GM18519 (cell line): ENCODE measurements around the gene EDEM3.

Experiments used
- ATAC-seq: cut with Tn5 transposase; IDR thresholded peaks from one replicate; pipeline ENCODE4 v1.9.1; 2021; ENCODE audit warnings: mild to moderate bottlenecking, moderate library complexity; ENCODE audit not compliant: unreplicated experiment, low FRiP score

EDEM3 gene

DNA sequence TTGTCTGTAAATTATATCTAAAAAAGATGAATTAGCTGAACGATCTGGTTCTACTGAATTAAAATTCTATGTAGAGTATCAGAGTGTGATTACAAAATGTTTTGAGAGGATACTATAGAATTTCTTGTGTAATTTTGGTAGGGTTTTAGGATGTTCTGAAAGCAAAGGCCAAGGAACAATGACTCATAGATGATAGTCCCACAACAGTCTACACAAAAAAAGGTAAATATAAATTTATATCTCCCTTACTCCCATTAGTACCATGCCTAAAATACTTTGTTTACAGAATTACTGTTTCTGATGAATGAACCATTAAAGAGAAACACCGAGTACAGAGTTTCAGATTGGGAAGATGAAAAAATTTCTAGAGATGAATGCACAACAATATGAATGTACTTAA lies 9.5 kb downstream of the EDEM3 start:
- no peak for ATAC-seq

DNA sequence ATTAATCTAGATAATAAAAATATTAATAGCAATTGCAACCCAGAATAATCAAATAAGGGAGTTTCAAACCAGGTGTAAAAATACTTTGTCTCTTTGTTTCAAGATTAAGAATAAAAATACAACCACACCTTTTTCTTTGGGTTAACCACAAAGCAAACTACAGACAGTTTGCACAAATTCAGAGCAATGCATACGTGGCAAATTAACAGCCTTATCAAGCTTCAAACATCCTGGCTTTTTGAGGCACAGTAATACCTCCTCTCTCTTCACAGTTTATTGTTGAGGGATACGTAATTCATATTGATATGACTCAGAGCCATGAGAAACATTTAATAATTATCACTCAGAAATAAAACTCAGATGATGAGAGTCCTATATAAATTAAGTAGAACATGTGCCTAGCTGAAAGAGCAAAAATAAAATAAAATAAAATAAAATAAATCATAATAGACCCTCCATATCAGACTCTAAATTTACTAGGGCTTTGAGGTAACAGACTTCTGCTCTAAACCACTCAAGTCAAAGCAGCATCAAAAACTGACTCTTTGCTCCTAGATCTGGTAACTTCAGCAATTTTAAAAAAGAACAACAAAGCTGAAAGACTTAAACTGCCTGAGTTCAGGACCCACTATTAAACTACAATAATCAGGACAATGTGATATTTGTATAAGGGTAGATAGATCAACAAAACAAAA lies 11.4 kb downstream of the EDEM3 start:
- no peak for ATAC-seq

DNA sequence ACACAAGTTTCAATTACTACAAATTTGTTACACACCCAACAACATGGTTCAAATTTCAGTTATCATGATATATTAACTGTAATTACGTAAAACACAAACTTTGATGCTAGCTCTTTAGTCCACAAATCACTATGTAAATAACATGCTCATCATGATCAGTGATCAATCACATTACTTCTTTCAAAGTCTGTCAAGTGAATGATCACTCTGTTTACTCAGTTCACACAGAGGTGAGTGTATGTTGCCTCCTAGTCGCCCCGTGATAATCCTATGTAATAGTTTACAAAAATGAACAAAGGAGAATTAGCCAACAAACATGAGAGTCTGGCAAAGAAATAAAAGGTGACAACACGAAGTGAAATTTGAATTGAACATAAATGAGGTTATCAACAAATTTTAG lies 14.3 kb downstream of the EDEM3 start:
- ATAC-seq: no peak

DNA sequence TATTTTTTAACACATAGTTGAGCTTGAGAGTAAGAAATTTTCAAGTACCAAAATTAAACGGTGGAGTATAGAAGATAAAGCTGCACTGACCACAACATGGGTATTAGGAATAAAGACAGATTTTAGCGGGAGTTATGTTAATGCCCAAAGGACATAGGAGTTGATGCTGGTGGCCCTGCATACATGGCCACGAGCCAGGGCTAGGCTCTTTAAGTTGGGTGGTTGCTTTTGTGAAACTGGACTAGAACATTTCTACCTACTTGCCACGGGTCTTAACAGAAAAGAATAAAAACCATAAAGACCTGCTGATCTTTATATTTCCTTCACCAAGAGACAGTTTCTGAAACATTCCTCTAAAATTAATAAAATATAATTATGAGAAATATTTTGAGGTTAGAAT lies 14.9 kb downstream of the EDEM3 start:
- ATAC-seq: no peak

DNA sequence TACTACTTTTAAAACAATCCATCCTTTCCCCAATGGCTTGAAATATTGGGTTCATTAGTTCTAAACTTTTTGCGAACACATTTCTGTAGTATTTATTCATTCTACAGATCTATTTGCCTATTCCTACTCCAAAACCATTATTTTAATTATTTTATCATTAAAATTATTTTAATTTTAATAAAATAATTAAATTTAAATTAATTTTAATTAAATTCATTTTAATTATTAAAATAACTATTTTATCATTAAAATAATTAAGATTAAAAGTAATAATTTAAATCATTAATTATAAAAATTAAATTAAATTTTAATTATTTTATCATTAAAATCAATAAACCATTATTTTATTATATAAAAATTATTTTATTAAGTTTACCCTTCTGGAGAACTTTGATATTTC lies 15.6 kb downstream of the EDEM3 start:
- ATAC-seq: no peak

DNA sequence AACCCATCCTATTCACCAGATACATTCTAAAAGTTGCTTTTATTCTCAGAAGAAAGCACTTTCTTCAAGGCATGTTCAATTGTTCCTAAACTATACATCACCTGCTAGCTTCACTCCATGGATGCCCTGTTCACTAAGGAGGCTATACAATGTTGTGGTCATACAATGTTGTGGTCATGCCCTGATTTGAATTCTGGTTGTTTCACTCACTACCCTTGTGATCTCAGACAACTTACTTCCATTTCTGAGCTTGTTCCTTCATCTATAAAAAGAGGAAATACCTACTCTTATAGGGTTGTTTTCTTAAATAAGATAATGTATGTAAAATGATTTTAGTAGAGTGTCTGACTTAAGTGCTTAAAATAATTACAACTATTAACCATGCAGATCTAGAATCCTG lies 19.7 kb downstream of the EDEM3 start:
- ATAC-seq: peak; percentile 67

DNA sequence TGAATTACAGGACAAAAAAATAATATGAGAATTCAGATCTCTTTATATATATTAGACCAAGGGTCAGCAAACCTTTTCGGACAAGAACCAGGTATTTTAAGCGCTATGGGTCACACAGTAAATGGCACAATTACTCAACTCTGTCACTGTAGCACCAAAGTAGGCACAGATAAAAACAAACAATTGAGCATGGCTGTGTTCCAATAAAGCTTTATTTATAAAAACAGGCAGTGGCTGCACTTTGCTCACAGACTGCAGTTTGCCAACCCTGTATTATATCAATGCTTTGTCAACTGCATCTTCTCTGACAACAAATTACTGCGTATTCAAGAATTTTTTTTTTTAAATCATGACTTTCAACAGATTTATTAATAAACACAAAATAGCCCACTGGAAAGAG lies 29.8 kb downstream of the EDEM3 start:
- no peak for ATAC-seq

DNA sequence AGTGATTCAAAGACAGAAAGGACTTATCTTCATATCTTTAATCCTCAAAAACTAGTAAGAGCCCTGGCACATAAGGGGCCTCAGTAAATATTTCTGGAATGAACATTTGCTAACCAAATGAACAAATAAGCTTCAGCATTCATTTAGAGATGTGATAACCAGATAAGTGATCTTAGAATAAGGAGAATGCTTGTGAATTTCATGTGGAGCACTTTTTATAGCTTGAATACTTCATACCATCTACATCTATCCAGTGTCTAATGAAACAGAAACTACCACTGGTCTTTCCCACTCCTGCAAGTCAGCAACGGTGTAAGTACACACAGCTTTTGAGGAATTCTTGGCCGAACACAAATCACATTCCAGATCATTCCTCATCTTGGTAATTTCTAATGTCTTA lies 38.5 kb downstream of the EDEM3 start:
- ATAC-seq: no peak

DNA sequence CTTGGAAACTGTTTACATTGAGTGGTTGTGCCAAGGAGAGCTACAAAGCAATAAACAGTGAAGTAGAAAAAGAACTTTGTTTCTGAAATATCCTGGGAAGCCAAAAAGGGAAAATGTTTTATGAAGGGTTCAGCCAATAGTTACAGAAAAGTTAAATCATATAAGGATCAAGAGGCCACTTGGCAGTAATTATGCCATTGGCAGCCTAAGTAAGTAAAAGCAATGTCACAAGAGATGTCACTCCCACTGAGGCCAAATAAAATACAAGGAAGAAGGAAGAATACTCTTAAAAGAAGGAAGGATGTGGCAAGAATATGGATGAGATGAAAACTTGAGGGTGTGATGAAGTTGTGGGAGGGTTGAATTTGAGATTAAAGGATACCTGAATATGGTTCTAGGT lies 45.2 kb downstream of the EDEM3 start:
- ATAC-seq: no peak

DNA sequence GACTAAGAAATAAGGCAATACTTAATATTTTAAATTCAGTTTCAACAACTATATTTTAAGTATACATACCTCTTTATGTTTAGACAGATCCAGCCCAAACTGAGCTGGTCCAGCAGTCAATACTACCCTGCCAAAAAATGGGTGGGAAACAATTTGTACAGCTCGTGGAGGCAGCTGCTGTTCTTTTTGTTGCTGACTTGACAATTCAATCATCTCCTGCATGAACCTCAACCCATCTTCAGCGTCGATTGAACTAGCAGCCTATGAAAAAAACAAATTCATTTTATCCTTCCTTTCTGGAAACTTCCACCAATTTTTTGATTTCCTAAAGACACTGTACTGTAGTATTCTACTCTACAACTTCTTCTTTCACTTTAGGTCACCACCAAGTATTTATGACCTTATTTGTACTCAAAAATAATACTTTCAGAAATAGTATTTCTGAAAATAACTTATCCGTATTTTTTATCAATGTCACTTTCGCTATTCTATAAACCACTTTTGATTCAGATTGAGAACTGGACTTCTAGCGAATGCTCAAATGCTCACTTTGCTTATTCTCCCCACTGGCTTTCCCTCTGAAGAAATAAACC lies 46.5 kb downstream of the EDEM3 start:
- ATAC-seq: no peak

DNA sequence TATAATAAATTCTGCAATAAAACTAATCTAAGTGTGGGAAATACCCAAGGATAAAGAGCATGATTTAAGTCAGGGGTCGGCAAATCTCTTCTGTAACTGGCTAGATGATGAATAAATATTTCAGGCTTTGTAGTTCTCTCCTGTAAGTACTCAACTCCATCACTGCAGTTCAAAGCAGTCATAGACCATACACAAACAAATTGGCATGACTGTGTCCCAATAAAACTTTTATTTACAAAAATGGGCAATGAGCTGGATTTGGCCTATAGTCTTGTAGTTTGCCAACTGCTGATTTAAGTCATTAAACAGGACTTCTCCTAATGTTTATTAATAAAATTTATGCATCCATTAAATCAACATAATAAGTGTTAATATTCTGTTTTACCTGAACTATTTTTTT lies 49.4 kb downstream of the EDEM3 start:
- ATAC-seq: no peak

DNA sequence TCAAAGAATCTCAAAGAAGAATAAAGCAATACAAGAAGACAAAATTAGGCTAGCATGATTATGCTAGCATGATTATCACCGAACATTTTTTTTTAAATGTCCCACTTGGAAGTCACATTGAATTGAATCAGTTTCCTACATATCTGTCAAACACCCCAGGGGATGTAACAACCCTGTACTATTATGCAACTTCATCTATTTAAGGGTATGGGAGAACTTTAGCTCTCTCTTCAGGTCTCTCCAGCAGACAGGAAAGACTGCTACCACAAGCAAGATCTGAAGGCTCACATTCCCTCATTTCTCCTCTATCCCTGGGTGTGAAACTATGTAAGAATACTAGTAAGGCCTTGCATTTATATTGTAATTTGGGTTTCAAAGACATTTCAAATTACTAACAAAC lies 52.8 kb downstream of the EDEM3 start:
- no peak for ATAC-seq

DNA sequence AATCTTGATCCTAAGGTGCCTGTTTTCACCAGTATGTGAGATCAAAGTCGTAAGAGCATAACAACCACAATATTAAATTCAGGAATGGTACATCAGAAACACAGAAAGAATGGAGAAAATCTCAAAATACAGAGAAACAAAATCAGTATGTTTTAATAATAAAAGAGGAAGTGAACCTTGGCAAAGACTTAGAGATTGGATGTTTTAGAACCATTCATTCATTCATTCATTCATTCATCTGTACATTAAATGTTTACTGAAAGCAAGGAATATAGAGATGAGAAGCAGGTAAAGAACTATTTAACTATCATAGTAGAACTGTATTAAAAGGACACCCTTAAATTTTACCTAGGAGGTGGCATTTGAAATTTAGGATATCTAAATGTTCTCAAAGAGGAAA lies 55.7 kb downstream of the EDEM3 start:
- no peak for ATAC-seq

DNA sequence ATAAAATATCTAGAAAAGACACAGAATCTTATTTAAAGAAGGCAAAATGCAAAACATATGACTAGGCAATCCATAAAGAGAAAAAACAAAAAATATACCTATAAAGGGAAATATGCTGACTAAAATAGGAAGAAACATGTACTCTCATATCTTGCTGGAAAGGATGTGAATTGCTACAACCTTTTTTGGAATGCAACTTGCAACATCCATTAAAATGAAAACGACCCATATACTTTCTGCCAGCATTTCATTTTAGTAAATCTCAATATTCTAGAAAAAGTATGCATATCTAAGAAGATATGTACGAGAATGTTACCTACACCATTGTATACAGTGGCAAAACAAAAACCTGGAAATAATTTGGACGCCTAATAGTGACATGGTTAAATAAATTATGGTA lies 56.6 kb downstream of the EDEM3 start:
- ATAC-seq: no peak

DNA sequence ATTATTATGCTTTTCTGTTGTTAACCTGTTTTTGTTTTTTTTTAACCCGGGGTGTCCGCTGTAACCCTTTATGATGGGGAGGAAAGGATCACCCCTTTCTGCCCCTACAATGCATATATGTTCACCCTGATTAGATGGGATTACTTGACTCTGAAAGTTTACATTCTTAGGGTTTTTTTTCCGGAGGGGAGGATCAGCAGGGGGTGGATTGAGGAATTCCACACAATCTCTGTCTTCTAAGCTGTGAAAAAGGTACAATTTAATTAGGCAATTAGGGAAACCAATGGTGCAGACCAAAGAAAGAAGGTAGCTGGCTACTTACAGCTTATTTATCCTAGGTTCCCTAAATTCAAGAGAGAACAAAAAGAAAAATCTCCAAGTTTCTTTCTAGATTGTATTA lies 58.3 kb downstream of the EDEM3 start:
- ATAC-seq: no peak

DNA sequence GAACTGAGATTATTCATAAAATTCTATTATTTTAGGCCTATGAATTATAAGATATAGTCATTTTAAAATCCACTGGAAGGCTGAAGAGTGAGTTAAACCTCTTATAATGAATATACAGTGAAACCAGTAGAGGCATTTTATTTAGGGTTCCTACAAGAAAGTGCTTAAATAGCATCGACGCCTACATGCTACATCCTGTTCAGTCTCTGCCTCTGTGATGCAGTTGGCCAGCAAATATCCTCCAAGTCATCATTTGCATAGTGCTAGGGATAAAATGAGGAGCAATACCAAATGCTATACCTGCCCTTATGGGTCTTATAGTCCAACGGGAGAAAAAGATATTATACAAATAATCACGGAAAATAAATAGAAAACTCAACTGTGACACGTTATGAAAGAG lies 59.6 kb downstream of the EDEM3 start:
- ATAC-seq: peak; percentile 59

DNA sequence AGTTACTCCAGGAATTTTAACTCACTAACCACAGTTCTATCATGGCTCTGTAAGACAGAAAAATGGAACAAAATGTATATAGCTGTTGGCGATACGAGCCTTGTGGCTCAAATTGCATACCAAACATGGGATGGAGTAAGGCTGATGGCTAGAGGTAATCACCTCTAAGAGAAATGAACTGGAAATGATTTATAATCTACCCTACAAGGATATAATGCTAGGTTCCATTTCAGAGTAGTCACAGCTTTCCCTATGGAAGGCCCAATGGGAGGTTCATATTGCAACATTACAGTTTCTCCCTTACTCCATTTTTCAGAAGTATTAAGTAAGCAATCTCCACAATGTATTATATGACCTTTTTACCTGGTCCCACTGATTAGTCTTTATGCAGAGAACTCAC lies 61.6 kb downstream of the EDEM3 start:
- ATAC-seq: no peak

DNA sequence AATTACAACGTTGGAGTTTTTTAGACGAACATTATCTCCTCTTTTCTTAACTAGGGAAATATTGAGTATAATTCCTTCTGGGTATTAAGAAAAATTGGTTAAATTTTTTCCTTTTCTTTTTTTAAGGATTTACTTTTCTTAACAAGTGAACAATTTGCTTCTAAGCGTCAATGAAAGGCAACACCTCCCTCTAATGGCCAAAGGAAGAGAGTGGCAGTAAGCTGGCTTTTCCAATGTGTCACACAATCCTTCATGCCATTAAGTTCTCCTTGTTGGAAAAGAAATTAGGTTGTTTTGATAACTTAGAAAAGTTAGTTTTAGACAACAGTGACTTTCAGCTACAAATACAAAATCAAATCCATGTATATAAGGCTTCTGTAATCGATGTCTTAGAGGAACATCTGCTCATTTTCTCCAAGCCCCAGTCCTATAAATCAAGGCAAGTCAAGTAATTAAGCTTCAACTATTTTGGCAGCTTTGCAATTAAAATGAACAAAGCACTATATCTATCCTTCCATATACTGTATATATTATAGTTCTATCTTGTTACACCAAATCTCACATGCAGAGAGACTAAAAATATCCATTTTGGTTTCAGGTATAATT lies 62.8 kb downstream of the EDEM3 start:
- no peak for ATAC-seq

DNA sequence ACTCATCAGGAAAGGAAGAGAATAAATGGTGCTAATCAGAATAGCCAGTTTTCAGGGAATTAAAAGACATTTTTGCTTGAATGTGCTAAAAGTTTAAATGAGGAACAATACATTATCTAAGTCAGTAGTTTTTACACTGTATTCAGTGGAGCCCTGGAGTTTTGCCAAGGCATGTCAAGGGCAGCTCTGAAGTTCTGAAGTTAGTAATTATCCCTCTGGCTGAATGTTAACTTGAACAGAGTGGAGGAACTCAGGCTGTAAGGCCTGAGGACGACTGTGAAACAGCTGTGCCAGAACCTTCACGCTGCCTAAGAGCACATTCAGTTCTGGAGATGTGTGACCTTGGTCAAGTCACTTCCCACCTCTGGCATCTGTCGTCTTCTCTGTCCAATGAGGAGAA lies 68.1 kb downstream of the EDEM3 start:
- no peak for ATAC-seq

DNA sequence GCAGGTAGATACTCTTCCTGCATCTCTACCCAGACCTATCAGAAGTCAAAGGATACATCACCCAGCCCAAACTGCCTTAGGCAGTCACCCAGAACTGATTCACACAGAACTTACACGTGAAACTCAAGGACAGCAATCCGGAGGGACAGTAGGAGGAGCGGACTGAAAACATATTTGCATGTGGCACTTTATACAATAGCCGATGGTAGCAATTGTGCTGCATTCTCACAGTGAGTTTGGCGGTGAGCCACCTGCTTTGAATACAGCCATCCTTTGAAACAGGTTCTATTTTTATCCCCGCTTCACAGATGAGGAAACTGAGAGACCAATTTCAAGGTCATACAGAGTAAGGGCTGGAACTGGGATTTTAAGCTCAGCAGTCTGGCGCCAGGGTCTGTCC lies 69.5 kb downstream of the EDEM3 start:
- ATAC-seq: no peak

DNA sequence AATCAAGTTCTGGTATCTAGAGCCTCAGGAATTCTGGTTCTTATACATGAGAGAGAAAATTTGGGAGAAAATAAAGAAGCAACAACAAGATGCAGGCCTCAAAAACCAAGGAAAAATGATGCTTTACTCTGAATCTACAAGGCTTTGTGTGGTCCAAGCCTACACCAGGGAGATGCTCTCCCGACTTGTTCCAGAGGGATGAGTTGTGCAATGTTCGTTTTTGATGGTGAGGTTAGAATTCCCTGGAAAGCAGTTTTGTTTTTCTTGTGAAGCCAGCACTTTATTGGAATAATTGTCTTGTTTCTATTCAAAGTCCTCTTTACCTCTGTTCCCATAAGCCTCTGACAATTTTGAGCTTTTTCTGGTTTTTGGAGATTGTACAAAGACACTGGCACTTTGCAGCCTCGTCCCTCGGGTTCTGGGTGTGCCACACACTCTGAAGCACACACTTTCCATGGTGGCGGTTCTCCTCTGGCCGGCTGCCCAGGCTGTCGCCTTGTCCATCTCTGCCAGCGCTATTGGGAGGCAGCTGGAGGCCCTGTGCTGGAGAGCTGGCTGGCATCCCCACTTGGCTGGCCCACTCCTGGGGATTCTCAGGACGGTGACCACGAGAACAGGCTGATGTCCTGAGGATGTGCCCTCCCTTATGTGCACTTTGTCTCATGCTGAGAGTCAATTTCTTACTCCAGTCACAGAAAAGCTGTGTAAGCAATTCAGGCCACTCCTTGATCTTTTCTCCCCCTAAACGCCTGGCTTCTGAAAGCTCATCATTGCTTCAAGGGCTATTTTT lies 70.2 kb downstream of the EDEM3 start:
- no peak for ATAC-seq

DNA sequence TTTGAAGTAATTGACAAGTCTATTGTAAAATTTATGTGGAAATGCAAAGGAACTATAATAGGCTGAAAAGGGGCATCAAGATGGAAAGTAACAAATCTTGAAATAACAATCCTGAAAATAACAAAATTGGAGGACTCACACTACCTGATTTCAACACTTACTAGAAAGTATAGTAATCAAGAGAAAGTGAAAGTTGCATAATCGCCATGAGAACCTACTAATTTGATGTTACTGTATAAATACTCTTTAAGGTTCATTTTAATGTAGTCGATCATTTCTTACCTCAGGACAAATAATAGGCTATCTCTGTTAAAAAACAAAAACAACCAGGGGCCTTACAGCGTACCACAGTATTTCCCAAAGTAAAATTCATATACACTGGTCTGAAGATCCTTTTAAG lies 71.7 kb downstream of the EDEM3 start:
- ATAC-seq: no peak
